ENCODE measurements around the gene MOCS3.

The MOCS3 gene

DNA sequence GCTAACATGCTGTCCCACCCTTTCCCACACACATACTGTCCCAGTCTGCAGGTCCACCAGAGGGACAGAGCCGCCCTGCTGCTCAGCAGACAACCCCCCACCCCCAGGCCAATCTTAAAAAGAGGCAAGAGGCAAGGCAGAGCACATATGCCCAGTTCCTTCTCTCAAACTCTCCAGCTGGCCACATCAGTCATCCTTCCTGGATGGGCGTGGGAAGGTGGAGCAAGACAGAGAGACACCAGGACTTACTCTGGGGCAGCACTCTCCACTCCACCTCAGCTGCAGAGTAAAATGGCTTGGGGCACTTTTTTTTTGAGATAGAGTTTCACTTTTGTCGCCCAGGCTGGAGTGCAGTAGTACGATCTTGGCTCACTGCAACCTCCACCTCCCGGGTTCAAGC is 10.8 kb downstream of the MOCS3 start:
- TF ChIP-seq FOXP2 (optimal IDR thresholded peaks at IDR 0.05; ENCODE audit: borderline replicate concordance, extremely low read depth, extremely low read length, insufficient read depth): no peak

DNA sequence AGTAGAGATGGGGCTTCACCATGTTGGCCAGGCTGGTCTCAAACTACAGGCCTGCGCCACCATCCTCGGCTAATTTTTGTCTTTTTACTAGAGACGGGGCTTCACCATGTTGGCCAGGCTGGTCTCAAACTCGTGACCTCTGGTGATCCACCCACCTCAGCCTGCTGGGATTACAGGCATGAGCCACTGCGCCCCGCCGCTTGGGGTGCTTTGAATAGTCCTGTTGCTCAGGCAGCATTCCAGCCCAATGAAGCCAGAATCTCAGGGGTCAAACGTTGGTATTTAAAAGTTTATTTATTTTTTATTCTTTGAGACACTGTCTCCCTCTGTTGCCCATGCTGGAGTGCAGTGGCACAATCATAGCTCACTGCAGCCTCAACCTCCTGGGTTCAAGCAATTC is 11.3 kb downstream of the MOCS3 start:
- TF ChIP-seq SIN3A (IDR thresholded peaks at IDR 0.05; ENCODE audit: borderline replicate concordance, insufficient read depth, low read length) (no peak), TAF1 (IDR thresholded peaks at IDR 0.05; ENCODE audit: borderline replicate concordance, insufficient read depth, low read length) (no peak), FOXP2 (optimal IDR thresholded peaks at IDR 0.05; ENCODE audit: borderline replicate concordance, extremely low read depth, extremely low read length, insufficient read depth) (no peak), POLR2AphosphoS5 (IDR thresholded peaks at IDR 0.05; ENCODE audit: low read depth, low read length) (no peak)
- TF ChIP-seq, protein P1, sequence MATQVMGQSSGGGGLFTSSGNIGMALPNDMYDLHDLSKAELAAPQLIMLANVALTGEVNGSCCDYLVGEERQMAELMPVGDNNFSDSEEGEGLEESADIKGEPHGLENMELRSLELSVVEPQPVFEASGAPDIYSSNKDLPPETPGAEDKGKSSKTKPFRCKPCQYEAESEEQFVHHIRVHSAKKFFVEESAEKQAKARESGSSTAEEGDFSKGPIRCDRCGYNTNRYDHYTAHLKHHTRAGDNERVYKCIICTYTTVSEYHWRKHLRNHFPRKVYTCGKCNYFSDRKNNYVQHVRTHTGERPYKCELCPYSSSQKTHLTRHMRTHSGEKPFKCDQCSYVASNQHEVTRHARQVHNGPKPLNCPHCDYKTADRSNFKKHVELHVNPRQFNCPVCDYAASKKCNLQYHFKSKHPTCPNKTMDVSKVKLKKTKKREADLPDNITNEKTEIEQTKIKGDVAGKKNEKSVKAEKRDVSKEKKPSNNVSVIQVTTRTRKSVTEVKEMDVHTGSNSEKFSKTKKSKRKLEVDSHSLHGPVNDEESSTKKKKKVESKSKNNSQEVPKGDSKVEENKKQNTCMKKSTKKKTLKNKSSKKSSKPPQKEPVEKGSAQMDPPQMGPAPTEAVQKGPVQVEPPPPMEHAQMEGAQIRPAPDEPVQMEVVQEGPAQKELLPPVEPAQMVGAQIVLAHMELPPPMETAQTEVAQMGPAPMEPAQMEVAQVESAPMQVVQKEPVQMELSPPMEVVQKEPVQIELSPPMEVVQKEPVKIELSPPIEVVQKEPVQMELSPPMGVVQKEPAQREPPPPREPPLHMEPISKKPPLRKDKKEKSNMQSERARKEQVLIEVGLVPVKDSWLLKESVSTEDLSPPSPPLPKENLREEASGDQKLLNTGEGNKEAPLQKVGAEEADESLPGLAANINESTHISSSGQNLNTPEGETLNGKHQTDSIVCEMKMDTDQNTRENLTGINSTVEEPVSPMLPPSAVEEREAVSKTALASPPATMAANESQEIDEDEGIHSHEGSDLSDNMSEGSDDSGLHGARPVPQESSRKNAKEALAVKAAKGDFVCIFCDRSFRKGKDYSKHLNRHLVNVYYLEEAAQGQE (IDR thresholded peaks at IDR 0.05; ENCODE audit: insufficient read depth in 1 of 2, low read depth in 2 of 2, low read length in 2 of 2): no peak

DNA sequence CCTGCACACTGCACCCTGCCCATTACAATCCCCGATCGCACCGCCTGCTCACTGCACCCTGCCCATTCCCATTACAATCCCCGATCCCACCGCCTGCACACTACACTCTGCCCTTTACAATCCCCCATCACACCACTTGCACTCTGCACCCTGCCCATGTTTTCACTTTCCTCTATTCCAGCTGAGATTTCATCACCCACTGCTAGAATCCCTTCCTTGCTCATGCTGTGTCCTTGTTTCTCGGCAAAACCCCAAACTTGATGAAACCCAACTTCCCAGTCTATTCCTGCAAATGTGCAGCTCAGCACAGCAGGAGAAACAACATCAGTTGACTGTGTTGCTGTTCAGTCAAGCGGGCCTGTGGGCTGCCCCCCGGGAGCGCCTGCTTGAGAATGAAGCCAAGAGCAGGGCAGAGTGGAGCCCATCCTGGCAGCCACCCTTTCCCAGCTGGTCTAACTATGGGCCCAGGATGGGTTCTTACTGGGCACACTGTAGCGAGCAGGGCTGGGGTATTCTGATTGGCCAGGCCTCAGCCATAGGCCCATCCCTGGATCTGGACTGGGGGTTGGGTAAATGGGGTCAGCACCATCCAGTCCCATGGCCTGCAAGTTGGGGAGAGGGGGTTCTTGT is 17.2 kb downstream of the MOCS3 start:
- TF ChIP-seq TAF1 (IDR thresholded peaks at IDR 0.05; ENCODE audit: borderline replicate concordance, insufficient read depth, low read length): no peak
- no peak for TF ChIP-seq POLR2AphosphoS5 (IDR thresholded peaks at IDR 0.05; ENCODE audit: low read depth, low read length)
- TF ChIP-seq, protein P1 (IDR thresholded peaks at IDR 0.05; ENCODE audit: insufficient read depth in 1 of 2, low read depth in 2 of 2, low read length in 2 of 2): no peak
- TF ChIP-seq SIN3A (IDR thresholded peaks at IDR 0.05; ENCODE audit: borderline replicate concordance, insufficient read depth, low read length): no peak
- TF ChIP-seq FOXP2 (optimal IDR thresholded peaks at IDR 0.05; ENCODE audit: borderline replicate concordance, extremely low read depth, extremely low read length, insufficient read depth): no peak

DNA sequence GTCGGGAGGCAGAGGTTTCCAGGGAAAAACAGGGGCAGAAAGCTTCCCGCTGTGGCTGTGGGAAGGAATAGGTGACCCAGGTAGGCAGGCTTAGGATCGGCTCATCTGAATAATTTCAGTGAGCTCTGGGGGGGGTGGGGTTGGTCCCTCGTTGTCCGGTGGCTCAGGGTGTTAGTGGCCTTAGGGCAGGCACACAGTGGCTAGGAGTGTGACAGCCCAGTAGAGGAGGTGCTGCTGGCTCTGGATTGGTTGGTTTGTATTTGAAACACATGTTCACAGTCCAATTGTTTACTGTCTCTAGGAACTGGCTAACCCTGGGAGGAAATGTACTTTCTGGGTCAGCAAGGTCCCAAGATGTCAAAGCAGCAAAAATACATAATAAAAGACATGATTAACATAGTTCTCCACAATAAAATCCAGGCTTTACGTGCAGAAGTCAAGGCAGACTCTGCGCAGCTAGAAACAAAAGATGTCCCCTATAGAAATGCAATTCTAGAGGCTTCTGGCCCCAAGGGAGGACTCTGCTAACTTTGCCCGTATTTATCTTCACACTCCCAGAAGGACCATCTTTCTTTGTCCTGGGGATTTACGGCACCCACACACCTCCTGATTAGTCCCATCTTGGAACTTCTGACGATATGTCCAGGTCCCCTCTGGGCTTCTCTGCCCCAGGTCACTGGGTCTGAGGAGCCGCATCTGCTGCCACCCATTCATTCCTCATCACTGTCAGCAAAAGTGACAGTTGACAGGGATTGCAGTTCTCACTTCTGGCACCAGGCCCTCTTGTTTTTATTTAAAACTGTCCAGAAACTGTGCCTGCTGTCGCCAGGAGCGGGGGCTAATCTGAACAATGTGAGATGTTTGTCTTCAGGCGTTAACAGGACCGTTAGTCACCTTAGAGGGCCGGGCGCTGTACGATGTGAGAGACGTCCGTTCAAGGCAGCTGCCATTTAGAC is 18.7 kb downstream of the MOCS3 start:
- TF ChIP-seq SIN3A (IDR thresholded peaks at IDR 0.05; ENCODE audit: borderline replicate concordance, insufficient read depth, low read length): no peak
- no peak for TF ChIP-seq POLR2AphosphoS5 (IDR thresholded peaks at IDR 0.05; ENCODE audit: low read depth, low read length)
- TF ChIP-seq, protein P1 (IDR thresholded peaks at IDR 0.05; ENCODE audit: insufficient read depth in 1 of 2, low read depth in 2 of 2, low read length in 2 of 2): no peak
- no peak for TF ChIP-seq FOXP2 (optimal IDR thresholded peaks at IDR 0.05; ENCODE audit: borderline replicate concordance, extremely low read depth, extremely low read length, insufficient read depth)
- no peak for TF ChIP-seq TAF1 (IDR thresholded peaks at IDR 0.05; ENCODE audit: borderline replicate concordance, insufficient read depth, low read length)

DNA sequence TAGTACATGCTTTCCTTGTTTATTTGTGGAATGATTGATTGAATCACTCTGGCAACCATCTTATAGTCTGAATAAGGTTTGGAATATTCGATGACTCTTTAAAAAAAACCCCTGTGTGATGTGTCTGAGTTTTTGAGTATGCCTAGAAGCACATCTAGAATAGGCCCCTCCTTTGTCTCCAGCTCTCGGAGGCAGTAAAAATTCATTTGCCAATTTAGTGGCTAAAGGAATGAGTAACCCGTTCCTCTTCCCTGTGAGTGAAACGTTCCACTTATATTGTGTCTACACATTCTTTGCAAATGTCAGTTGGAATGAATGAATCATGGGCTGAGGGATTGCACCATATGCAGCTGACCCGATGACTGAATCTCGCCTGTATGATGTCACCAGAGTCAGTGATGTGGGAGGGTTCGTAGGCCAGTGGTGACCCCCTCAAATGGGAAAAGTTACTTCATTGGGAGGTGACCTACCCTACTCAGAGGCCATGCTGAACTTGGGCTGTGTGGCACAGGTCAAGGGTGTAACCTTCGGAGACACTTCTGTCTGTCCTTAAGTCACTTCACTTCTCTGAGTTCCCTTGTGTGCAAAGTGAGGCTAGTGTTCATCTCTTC is 21.6 kb downstream of the MOCS3 start:
- TF ChIP-seq SIN3A (IDR thresholded peaks at IDR 0.05; ENCODE audit: borderline replicate concordance, insufficient read depth, low read length) (no peak), FOXP2 (optimal IDR thresholded peaks at IDR 0.05; ENCODE audit: borderline replicate concordance, extremely low read depth, extremely low read length, insufficient read depth) (no peak), TAF1 (IDR thresholded peaks at IDR 0.05; ENCODE audit: borderline replicate concordance, insufficient read depth, low read length) (no peak), POLR2AphosphoS5 (IDR thresholded peaks at IDR 0.05; ENCODE audit: low read depth, low read length) (no peak)
- TF ChIP-seq, protein P1 (IDR thresholded peaks at IDR 0.05; ENCODE audit: insufficient read depth in 1 of 2, low read depth in 2 of 2, low read length in 2 of 2): no peak

All from PFSK-1 (cell line).